Raji (cell line): Measurements from ENCODE around the gene TENT4A.

Experiments used
- POLR2A ChIP-seq: IDR thresholded peaks from 2 replicates; pipeline ENCODE4 v1.6.1; 2011; ENCODE audit warnings: low read depth, low read length, control low read depth; ENCODE audit not compliant: insufficient read depth

TENT4A gene

GRCh38 chr5:6686915-6687409, 26.3 kb upstream of the TENT4A start:
- TF ChIP-seq POLR2A = no peak

- TF ChIP-seq POLR2A = no peak
Observed at GRCh38 chr5:6687505-6687904, 25.7 kb upstream of the TENT4A start.

- no peak for TF ChIP-seq POLR2A
Observed at GRCh38 chr5:6692906-6693305, 20.3 kb upstream of the TENT4A start.

GRCh38 chr5:6698696-6699095, 14.5 kb upstream of the TENT4A start:
- TF ChIP-seq POLR2A = no peak

GRCh38 chr5:6699357-6699756, 13.9 kb upstream of the TENT4A start:
- TF ChIP-seq POLR2A = no peak

- TF ChIP-seq POLR2A = no peak
Observed at GRCh38 chr5:6700074-6700684, 13.1 kb upstream of the TENT4A start.

GRCh38 chr5:6700685-6701355, 12.4 kb upstream of the TENT4A start:
- no peak for TF ChIP-seq POLR2A

- TF ChIP-seq POLR2A = no peak
Observed at GRCh38 chr5:6701491-6701890, 11.7 kb upstream of the TENT4A start.

GRCh38 chr5:6702633-6703032, 10.6 kb upstream of the TENT4A start:
- TF ChIP-seq POLR2A = no peak

- TF ChIP-seq POLR2A = no peak
Observed at GRCh38 chr5:6703806-6704205, 9.4 kb upstream of the TENT4A start.

- no peak for TF ChIP-seq POLR2A
Observed at GRCh38 chr5:6704361-6704851, 8.8 kb upstream of the TENT4A start.

- no peak for TF ChIP-seq POLR2A
Observed at GRCh38 chr5:6705088-6705487, 8.1 kb upstream of the TENT4A start.

- TF ChIP-seq POLR2A = no peak
Observed at GRCh38 chr5:6705959-6706358, 7.3 kb upstream of the TENT4A start.

GRCh38 chr5:6707852-6708251, 5.4 kb upstream of the TENT4A start:
- no peak for TF ChIP-seq POLR2A

GRCh38 chr5:6708814-6709213, 4.4 kb upstream of the TENT4A start:
- no peak for TF ChIP-seq POLR2A

- TF ChIP-seq POLR2A = no peak
Observed at GRCh38 chr5:6710070-6710469, 3.2 kb upstream of the TENT4A start.

- no peak for TF ChIP-seq POLR2A
Observed at GRCh38 chr5:6710551-6711318, 2.5 kb upstream of the TENT4A start.
